Stimulated activated CD4-positive, alpha-beta T cell treated with anti-CD3 and anti-CD28 coated beads, Interleukin-1b, Interleukin-23, amount 100 ng/mL, for 48 hours (primary cell): ENCODE results near the gene BANF1.

Source experiments
- DNase-seq: peaks from one replicate; pipeline ENCODE4 v3.0.0-alpha.2; 2020

Gene BANF1, protein sequence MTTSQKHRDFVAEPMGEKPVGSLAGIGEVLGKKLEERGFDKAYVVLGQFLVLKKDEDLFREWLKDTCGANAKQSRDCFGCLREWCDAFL

DNA sequence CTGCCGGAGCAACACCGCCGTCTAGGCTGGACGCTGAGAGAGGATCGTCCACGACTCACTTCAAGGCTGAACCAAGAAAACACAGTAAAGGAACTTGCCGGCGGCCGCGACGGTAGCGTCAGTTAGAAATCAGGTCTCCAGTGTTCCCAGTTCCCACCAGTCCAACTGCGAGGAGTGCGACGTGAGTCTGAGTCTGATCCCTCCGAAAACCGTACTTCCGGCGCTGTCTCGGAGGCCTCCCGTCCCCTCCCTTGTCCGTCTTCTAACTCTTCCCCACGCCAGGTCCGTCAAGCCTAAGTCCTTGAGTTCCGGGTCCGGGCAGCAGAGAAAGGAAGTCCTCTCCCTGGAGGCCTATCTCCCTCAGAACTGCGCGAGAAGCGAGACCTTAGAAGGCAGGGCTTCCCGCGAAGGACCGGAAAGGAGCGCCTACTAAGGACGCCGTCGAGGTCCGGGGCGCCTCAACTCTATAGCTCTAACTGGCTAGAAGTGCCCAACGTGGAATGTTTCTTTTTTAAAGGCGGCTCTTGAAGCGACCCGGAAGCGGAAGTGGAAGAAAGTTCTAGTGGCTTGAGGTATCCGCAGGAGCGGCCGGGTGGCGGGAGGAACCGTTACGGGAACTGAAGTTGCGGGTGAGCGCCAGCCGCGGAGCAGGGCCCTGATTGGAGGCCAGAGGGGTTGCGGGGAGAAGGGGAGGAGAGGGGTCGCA is at the start of gene BANF1, which contains the start of gene EIF1AD:
TSS of gene BANF1 (plus strand) at position 562 of the 706 bp plus-strand sequence. CDS start 748 bp downstream, outside the sequence.
TSS of gene EIF1AD (minus strand) at position 216 of the 706 bp plus-strand sequence. CDS start 1,768 bp downstream, outside the sequence.
- DNase-seq, result peak; percentile 96

DNA sequence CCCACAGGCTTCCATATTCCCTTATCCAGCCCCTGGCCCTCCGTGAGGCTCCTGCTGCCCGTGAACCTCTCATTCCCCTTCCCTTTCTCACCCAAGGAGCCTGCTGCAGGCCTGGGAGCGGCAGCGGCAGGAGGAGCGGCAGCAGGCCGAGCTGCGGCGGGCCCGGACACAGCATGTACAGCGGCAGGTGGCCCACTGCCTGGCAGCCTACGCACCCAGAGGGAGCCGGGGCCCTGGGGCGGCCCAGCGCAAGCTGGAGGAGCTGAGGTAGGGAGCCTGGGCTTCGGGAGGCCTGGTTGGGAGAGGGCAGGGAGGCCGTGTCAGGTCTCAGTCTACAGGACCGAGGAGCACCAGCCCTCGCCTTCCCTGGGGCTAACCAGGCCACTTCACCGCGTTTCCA is 48.8 kb upstream of the BANF1 start:
- DNase-seq, result no peak

DNA sequence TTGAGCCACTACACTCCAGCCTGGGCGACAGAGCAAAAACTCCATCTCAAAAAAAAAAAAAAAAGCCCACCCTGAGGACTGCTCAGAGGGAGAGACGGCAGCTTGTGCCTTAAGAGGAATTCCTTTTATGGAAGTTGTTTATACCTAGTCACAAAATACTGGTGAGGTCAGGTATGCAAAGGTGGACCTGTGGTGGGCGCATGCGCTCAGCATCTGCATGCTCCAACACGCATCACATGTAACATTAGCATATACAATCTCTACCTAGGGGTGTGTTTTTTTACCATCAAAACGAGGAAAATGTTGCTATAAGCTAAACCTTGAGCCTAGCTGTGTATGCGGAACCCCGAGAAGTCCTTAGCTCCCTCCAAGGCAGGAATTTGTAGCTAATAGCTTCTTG is 47.5 kb upstream of the BANF1 start:
- no peak for DNase-seq

DNA sequence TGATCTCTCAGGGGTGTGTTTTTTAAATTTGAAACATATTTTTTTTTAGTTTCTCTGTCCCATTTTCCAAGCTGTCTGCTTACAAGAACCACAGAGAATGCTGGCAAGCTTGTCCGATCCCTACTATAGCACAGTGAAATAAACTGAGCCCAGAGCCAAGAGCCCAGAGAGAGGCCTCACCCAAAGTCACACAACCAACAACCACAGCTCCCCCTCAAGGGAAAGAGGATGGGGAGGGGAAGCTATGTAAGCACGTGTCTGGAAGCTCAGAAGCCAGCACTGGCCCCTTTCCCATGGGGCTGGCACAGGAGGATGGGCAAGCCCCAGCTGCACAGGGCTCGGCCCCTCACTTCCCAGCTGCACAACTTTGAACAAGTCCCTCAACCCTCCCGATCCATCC is 44.0 kb upstream of the BANF1 start:
- DNase-seq, result no peak

DNA sequence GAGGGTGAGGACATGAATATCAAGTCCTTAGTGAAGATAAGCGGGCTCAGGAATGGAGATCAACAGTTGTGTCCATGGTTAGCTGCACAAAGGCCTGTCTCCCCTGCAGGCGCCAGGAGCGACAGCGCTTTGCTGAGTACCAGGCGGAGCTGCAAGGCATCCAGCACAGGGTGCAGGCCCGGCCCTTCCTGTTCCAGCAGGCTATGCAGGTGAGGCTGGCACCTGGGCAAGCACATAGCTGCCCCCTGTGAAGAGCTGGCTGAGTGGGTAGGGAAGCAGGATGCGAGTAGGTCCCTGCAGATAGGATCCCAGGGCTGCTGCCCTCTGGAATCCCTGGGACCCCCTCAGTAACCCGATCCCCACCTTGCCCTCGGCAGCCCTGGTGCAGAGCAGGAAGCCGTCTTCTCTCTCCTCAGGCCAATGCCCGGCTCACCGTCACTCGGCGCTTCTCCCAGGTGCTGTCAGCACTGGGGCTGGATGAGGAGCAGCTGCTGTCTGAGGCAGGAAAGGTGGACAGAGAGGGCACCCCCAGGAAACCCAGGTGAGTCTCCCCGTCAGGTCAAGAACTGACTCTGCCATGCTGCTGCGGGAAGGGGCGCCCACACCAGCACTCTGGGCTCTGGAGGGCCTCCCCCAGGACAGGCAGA is 43.4 kb upstream of the BANF1 start:
- DNase-seq, result no peak

DNA sequence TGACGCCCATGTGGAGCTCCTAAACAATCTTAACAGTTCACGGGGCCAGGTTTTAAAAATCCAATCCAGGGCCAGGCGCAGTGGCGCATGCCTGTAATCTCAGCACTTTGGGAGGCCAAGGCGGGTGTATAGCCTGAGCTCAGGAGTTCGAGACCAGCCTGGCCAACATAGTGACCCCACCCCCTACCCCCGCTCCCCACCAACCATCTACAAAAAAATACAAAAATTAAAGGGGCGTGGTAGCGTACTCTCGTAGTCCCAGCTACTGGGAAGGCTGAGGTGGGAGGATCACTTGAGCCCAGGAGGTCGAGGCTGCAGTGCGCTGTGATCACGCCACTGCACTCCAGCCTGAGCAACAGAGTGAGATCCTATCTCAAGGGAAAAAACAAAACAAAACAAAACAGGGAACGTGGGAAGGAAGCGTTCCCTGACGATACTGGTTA is 41.5 kb upstream of the BANF1 start:
- DNase-seq, result no peak

DNA sequence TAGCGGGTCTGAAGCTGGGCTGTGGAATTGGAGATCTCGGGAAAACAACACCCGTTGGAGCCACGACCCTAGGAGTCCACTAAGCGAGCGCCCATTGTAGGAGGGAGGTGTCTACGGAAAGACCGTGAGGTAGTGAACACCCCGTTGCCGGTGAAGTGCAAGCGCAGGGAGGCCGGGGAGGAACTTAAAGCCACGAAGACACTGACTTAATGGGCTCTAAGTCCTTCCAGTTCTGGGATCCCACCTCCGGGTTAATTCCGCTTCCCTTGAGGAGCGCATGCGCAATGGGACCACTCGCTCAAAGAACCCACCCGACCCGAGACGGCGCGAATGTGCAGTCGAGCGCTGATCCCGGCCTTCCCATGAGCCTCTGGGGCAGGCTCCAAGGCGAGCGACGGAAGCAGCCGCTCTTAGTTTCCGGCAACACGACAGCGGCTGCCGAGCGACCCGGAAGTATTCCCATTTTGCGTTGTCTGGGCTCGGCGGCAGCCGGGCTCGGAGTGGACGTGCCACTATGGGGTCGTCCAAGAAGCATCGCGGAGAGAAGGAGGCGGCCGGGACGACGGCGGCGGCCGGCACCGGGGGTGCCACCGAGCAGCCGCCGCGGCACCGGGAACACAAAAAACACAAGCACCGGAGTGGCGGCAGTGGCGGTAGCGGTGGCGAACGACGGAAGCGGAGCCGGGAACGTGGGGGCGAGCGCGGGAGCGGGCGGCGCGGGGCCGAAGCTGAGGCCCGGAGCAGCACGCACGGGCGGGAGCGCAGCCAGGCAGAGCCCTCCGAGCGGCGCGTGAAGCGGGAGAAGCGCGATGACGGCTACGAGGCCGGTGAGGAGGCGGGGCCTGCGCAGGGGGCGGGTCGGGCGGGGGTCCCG is 40.8 kb upstream of the BANF1 start, which contains the start of gene SART1:
TSS of gene SART1 (plus strand) at position 468 of the 874 bp plus-strand sequence. CDS start at position 515, 47 bp downstream.
- peak; percentile 98 for DNase-seq

DNA sequence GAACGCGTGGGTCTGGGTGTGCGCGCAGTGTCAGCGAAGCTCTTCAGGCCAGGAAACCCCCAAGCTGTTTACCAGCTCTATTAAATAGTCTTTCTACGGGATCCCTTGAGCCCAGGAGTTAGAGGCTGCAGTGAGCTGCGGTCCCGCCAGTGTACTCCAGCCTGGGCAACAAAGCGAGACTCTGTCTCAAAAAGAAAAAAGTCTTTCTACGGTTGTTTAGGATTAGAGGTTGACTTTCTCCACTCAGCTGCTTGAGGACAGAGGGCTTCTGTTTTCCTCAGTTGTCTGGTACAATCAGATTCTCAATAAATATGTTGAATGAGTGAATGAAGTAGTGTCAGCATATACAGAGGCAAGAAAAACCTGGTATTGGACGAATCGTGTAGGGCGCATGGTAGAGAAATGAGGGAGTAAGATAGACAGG is 40.1 kb upstream of the BANF1 start:
- DNase-seq, result no peak

DNA sequence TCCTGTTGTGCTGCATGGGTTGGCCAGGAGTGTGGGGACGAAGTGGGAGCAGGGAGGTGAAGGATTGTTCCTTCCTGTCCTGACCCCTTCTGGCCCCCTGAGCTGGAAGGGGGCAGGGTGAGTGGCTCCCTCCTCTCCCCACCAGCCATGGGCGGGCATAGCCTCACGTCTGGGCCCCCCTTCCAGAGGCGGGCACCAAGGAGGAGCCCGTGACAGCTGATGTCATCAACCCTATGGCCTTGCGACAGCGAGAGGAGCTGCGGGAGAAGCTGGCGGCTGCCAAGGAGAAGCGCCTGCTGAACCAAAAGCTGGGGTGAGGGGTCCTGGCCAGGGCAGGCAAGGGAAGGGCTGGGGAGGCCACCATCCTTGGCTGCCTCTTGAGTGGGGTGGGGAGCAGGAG is 37.4 kb upstream of the BANF1 start:
- no peak for DNase-seq

DNA sequence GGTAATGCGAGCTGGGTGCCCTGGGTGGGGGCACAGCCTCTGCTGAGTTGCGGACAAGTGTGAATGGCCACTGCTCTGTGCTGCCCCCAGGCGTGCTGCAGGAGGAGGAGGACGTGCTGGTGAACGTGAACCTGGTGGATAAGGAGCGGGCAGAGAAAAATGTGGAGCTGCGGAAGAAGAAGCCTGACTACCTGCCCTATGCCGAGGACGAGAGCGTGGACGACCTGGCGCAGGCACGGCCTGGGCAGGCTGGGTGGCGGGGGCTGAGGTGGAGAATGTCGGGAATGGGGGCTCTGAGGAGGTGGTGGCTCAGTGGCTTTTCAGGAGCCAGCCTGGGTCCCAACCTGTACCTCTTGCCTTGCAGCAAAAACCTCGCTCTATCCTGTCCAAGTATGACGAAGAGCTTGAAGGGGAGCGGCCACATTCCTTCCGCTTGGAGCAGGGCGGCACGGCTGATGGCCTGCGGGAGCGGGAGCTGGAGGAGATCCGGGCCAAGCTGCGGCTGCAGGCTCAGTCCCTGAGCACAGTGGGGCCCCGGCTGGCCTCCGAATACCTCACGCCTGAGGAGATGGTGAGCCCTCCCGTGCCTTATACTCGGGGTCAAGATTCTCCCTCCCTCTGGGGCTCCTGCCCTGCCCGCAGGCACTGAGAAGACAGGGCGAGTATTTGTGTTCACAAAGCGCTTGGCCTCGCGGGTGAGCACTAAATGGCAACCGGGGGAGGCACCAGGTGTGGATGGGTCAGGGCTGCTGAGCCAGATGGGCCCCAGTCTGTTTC is 36.1 kb upstream of the BANF1 start:
- DNase-seq, result no peak

DNA sequence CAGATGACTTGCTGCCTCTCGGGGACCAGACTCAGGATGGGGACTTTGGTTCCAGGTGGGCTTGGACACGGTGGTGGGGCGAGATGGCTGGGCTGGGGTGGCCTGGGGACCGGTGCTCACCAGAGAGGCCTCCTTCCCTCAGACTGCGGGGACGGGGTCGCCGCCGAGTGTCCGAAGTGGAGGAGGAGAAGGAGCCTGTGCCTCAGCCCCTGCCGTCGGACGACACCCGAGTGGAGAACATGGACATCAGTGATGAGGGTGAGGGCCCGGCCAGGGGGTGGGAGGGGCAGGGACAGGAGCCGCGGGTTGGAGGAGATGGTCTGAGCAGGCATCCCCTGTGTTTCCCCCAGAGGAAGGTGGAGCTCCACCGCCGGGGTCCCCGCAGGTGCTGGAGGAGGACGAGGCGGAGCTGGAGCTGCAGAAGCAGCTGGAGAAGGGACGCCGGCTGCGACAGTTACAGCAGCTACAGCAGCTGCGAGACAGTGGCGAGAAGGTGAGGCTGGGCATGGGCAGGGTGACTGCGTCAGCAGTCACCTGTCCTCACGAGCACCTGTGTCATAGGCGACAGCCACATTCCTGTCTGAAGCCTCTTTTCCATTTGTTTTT is 34.9 kb upstream of the BANF1 start:
- no peak for DNase-seq

DNA sequence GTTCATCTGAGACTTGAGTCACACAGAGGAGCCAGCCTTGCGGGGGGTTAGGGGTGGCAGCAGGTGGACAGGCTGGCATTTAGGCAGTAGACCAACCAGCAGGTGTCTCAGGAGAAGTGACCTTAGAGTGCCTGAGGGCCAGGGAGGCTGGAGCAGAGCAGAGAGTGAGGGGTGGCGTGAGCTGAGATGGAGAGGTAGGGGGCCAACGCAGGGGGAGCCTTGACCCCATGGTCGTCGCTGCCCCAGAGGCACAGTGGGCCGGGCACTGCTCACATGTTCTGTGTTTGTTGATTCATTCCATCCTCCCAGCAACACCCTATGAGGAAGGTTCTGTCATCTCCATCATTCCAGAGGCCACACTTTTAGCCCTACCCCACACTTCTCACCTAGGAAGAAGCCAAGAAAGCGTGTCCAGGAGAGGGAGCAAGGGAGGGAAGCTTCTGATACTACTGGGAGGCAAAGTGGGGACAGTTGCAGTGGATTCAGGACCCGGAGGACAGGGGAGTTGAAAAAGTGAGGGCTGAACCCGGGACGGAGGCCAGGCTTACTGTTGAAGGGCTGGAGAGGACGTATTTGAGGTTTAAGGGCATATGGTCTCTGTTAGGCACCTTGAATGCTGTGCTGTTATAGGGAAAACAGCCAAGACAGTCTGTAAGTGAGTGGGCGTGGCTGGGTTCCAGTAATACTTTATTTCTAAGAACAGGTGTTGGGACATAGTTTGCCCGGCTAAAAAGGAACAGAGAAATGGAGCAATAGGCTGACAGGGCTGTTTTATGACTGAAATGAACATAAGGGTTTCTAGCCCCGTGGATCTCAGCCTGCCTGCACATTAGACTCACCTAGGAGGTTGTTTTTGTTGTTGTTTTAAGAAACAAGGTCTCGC is 33.5 kb upstream of the BANF1 start:
- DNase-seq, result no peak

DNA sequence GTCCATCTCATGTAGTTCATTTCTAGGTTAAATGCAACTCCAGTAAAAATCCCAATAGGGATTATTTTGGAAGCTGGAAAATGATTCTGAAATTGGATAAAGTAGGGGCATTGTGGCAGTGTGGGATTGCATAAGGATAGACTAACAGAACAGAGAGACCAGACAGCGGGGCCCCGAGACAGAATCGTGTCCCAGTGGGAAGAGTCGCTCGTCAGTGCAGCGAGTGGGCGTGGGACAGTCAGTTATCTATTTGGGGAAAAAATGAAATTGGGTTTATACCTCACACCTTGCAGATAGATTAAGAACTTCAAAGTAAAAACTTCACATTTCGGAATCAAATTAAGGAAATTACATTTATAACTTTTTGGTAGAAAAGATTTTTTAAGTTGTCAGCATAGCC is 30.2 kb upstream of the BANF1 start:
- no peak for DNase-seq

DNA sequence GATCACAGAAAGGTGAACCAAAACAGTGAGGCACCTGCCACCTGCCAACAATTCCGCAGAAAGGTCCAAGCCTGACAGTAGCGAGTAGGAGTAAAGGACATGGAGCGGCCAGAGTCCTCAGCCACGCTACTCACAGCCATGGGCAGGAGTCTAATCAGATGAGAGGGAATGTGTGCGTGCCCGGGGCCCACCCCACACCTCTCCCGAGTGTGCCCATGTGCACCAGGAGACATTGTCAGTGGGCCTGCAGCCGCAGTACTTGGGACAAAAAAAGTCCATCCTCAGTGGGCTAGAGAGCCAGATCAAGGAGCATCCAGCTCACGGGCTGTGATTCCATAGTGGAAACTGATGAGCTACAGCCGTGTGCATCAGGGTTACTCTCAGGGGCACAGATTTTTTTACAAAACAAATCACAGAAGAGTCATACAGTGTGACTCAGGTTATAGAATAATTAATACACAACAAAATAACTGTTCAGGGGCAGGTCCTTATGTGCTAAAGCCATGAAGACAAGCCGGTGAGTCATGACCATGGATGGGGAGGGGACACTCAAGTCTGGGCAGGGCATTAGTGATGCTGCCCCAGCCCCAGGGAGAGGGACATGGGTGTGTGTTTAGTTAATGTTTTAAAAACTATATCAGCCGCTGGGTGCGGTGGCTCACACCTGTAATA is 28.7 kb upstream of the BANF1 start:
- no peak for DNase-seq

DNA sequence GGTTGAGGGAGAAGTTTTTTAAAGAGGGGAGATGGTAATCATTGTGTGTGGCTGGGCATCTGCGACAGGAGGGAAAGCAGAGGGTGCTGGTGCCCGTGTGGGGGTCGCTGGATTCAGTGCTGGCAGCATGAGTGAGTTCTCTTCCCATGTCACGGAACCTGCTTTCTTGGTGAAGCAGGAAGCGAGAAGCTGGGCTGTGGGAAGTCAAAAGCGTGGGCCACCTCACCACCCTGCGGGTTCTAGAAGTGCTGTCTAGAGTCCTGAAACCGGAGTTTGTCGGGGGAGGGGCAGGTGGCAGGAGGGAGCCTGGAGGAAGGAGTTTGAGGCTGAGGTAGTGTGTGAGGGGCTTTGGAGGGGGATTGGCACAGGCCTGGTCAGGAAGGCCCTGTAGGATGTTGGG is 26.5 kb upstream of the BANF1 start:
- no peak for DNase-seq

DNA sequence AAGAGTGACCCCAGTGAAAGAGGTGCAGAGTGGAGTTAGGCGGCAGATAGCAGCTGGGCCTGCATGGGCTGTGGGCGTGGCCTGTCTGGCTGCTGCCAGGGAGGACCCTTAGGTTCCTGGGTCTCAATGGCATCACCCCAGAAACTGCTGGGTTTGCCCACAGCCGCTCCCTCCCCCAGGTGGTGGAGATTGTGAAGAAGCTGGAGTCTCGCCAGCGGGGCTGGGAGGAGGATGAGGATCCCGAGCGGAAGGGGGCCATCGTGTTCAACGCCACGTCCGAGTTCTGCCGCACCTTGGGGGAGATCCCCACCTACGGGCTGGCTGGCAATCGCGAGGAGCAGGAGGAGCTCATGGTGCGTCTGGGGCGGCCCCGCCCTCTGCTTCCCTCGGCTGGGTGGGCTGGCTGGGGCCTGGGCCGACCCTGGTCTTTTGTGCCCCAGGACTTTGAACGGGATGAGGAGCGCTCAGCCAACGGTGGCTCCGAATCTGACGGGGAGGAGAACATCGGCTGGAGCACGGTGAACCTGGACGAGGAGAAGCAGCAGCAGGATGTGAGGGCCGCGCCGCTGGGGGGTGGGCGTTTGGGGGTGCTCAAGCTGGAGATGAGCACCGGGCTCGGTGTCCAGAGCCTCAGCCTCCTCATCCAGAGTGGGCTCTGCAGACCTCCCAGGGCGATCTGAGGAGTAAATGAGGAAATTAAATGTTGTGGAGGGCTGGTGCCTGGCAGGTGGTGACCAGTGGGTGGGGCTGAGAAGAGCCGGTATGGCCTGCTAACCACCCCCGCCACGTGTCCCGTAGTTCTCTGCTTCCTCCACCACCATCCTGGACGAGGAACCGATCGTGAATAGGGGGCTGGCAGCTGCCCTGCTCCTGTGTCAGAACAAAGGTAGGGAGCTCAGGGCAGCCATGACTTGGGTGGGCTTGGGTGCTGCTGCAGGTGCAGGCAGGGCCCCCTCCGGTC is 25.8 kb upstream of the BANF1 start:
- no peak for DNase-seq

DNA sequence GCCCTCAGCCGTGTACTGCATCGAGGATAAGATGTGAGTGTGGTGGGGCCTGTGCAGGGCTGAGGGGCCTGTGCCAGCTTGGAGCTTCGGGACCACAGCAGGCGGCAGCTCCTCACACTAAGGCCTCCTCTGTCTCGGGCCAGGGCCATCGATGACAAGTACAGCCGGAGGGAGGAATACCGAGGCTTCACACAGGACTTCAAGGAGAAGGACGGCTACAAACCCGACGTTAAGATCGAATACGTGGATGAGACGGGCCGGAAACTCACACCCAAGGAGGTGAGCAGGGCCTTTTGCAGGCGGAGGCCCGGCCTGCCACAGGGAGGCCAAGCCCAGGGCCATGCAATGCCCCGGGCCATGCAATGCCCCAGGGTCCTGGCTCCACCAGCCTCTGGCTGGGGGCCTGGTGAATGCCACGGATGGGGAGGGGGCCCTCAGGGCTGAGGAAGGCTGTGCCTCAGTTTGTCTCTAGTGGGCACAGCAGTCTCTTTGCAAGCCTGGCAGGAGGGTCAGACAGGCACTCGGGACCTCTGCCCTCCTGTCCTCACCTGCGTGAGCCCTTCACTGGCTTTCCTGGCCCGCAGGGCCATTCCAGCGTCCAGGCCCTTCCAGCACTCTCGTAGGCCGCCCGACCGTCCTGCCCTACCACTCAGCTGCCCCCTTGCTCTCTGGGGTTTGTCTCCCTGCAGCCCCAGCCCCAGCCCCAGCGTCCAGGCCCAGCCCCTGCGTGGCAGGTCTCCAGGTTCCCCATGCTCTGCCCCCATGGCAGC is 24.5 kb upstream of the BANF1 start:
- DNase-seq, result no peak
